Liver (tissue), 9 donors: ENCODE measurements around the gene M6PR. TPM values are rescaled to one million over a fixed set of nuclear protein-coding genes. Genes with fewer than 3 reads are reported as not detected.

ENCODE experiments used
- DNase-seq: peaks from one replicate; pipeline ENCODE4 v3.0.0-alpha.2; 2017; ENCODE audit warnings: low spot score
- H3K27ac ChIP-seq, 2 donors: one replicate each; pipeline ENCODE4 v1.7.0; 2013; ENCODE audit warnings: inconsistent platforms in 2 of 2, low read length in 2 of 2, control low read depth in 1 of 2, low read depth in 1 of 2, mild to moderate bottlenecking in 1 of 2
- H3K27me3 ChIP-seq, 4 donors: one replicate each; pipeline versions ENCODE4 v1.6.1 to v1.7.0; 2013; ENCODE audit warnings: low read length in 3 of 4, inconsistent platforms in 1 of 4, mild to moderate bottlenecking in 1 of 4, moderate library complexity in 1 of 4; ENCODE audit not compliant: control insufficient read depth in 4 of 4, insufficient read depth in 4 of 4
- H3K36me3 ChIP-seq, 4 donors: one replicate each; pipeline versions ENCODE4 v1.6.1 to v1.7.0; 2013; ENCODE audit warnings: low read length in 3 of 4, mild to moderate bottlenecking in 3 of 4, low read depth in 1 of 4, moderate library complexity in 1 of 4; ENCODE audit not compliant: control insufficient read depth in 4 of 4, insufficient read depth in 3 of 4
- H3K4me1 ChIP-seq, 4 donors: one replicate each; pipeline versions ENCODE4 v1.6.1 to v1.7.0; 2013; ENCODE audit warnings: low read length in 3 of 4, mild to moderate bottlenecking in 3 of 4, moderate library complexity in 1 of 4; ENCODE audit not compliant: control insufficient read depth in 4 of 4, insufficient read depth in 4 of 4
- H3K4me3 ChIP-seq, 3 donors: one replicate each; pipeline versions ENCODE4 v1.6.1 to v1.7.0; 2013; ENCODE audit warnings: low read length in 3 of 3, control low read depth in 1 of 3, low read depth in 1 of 3, mild to moderate bottlenecking in 1 of 3
- H3K9ac ChIP-seq, 2 donors: one replicate each; pipeline ENCODE4 v1.7.0; 2013; ENCODE audit warnings: low read length in 2 of 2, mild to moderate bottlenecking in 2 of 2, moderate library complexity in 2 of 2, control low read depth in 1 of 2, low read depth in 1 of 2
- H3K9me3 ChIP-seq, 4 donors: one replicate each; pipeline versions ENCODE4 v1.6.1 to v1.7.0; 2013; ENCODE audit warnings: low read length in 3 of 4; ENCODE audit not compliant: control insufficient read depth in 4 of 4
- CTCF ChIP-seq: fragments of 150-350 bp; IDR thresholded peaks from 2 replicates; pipeline ENCODE4 v1.5.1; 2017; ENCODE audit warnings: improper control_type of control experiment, low read depth, low read length; ENCODE audit not compliant: missing input control
- FOXA1 ChIP-seq: IDR thresholded peaks from 2 replicates; pipeline ENCODE4 v1.6.1; 2016; ENCODE audit warnings: antibody characterized with exemption
- NR2F2 ChIP-seq: IDR thresholded peaks from 2 replicates; pipeline ENCODE4 v1.6.1; 2016; ENCODE audit warnings: antibody characterized with exemption
- RAD21 ChIP-seq, 2 donors: IDR thresholded peaks; 2 replicates each; pipeline ENCODE4 v1.6.1; 2016; ENCODE audit warnings: antibody characterized with exemption in 2 of 2, mild to moderate bottlenecking in 2 of 2
- RXRA ChIP-seq, 2 donors: IDR thresholded peaks; 2 replicates each; pipeline ENCODE4 v1.6.1; 2017 to 2018; ENCODE audit warnings: antibody characterized with exemption in 2 of 2, mild to moderate bottlenecking in 1 of 2
- SP1 ChIP-seq: IDR thresholded peaks from 2 replicates; pipeline ENCODE4 v1.6.1; 2018; ENCODE audit warnings: antibody characterized with exemption, mild to moderate bottlenecking
- TAF1 ChIP-seq: conservative IDR thresholded peaks from 2 replicates; pipeline ENCODE4 v1.6.1; 2016; ENCODE audit warnings: antibody characterized with exemption, mild to moderate bottlenecking
- YY1 ChIP-seq: IDR thresholded peaks from 2 replicates; pipeline ENCODE4 v1.6.1; 2016; ENCODE audit warnings: antibody characterized with exemption, mild to moderate bottlenecking
- WGBS: extraction: QIAGEN DNeasy Blood & Tissue Kit; methylation state at CpG from one replicate; pipeline ENCODE4 v1.1.7; 2013; 5-methylcytosine and 5-hydroxymethylcytosine counted together
- polyA plus RNA-seq, 2 donors: library from polyadenylated mRNA; stranded (reverse) in 1 of 2; unstranded in 1 of 2; fragments of 200-250 nt in 1 of 2; fragments of >200 nt in 1 of 2; fragmentation: Nextera tagmentation in 1 of 2; extraction: Ambion mirVana in 1 of 2; gene quantifications; one replicate each; pipeline versions ENCODE4 v1.2.1 to v1.2.3, GENCODE V29; 2013 to 2015
- total RNA-seq, 2 donors: library from RNA; depleted of rRNA; stranded (reverse); fragments of >200 nt; gene quantifications; one replicate each; pipeline ENCODE4 v1.2.3, GENCODE V29; 2014
- TF ChIP-seq, protein P1 (sequence below): IDR thresholded peaks from 2 replicates; pipeline ENCODE4 v1.6.1; 2016; ENCODE audit warnings: antibody characterized with exemption
- TF ChIP-seq, protein P2 (sequence below): IDR thresholded peaks from 2 replicates; pipeline ENCODE4 v1.6.1; 2016; ENCODE audit warnings: antibody characterized with exemption, mild to moderate bottlenecking
- donor health status: healthy.
- donor health status: healthy.
- donor health status: healthy.
- donor health status: healthy.
- donor health status: healthy.

Gene M6PR
- total and polyA plus RNA-seq, 4 donors = 38.7 to 118 (median 46.7) TPM

- TF ChIP-seq CTCF = no peak
- TF ChIP-seq RXRA (IDR thresholded peaks at IDR 0.05) = no peak
- TF ChIP-seq, protein P1, sequence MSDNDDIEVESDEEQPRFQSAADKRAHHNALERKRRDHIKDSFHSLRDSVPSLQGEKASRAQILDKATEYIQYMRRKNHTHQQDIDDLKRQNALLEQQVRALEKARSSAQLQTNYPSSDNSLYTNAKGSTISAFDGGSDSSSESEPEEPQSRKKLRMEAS = no peak
- TF ChIP-seq TAF1 = no peak
- TF ChIP-seq FOXA1 = no peak
- TF ChIP-seq SP1 = no peak
These were observed 2.3 kb upstream of the M6PR start (continued) for GRCh38 chr12:8951744-8952143.

DNA sequence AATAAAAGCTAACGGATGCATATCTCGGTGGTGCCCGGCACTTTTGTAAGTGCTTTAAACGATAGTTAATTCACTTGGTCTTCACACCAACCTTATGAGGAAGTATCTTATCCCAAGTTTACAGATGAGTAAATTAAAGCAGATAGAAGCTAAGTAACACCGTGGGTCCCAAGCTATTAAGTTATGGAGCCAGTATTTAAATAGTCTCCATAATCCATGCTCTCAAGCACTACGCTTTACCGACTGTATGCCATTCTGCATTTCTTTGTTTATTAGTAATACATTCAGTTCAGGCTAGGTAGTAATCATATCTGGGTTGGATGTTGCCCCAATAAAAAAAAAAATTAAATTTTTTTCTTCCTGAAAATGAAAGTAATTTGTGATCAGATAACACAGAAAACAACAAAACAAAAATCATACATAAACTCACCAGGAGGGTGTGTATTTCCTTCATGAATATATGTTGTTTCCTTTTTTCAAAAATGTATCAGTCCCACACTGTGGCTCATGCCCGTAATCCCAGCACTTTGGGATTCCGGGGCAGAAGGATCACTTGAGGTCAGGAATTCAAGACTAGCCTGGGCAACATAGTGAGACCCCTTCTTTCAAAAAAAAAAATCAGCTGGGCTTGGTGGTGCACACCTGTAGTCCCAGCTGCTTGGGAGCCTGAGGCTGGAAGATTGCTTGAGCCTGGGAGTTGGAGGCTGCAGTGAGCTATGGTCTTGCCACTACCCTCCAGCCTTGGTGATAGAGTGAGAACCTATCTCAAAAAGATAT is 1.4 kb upstream of the M6PR start:
- DNase-seq = no peak
- H3K27ac ChIP-seq = peak overlapping the region in 1 of 2 donors; percentile 97

DNA sequence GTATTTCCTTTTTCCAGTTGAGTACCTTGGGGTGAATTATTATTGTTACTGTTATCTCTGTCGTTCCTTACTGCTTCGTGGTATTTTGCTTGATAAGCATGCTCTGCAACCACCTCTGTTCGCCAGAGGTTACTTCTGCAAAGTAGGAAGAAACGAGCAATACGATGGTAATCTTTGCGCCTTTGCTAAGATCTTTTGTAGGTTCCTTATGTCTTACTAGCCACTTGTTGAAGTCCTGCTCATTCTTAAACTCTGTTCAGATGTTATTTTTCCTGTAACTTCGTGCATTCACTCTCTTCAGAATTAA is 729 bp upstream of the M6PR start:
- peak overlapping the region; percentile 93 to 97 for H3K27ac ChIP-seq
- 1% methylated on average over 7 of the region's 7 CpGs for WGBS

More for the DNA sequence above, 1.4 kb upstream of the M6PR start:
- Histone ChIP-seq H3K27me3 (no peaks in the 10 kb centered on the region), H3K4me3 (peak overlapping the region; percentile 75 to 98 (median 81)), H3K4me1 (peaks cover 0 to 34% (median 26%) of the 10 kb centered on the region in 4 donors), H3K36me3 (peaks cover under 1 to 4% (median 3%) of the 10 kb centered on the region in 4 donors), H3K9ac (peak overlapping the region; percentile 49 to 69), H3K9me3 (peaks cover 2 to 12% (median 5%) of the 10 kb centered on the region in 4 donors)
- TF ChIP-seq NR2F2 = no peak
- TF ChIP-seq RAD21 (IDR thresholded peaks at IDR 0.05) = peak; percentile 27 to 29
- 39% methylated on average over 9 of the region's 9 CpGs for WGBS

More for the DNA sequence above, 729 bp upstream of the M6PR start:
- Histone ChIP-seq H3K9ac (peak overlapping the region; percentile 49 to 69), H3K4me3 (peak overlapping the region; percentile 75 to 98 (median 81)), H3K27me3 (no peaks in the 10 kb centered on the region), H3K9me3 (peaks cover 0 to 9% (median 3%) of the 10 kb centered on the region in 4 donors), H3K36me3 (peaks cover 3 to 10% (median 8%) of the 10 kb centered on the region in 4 donors), H3K4me1 (peaks cover 0 to 34% (median 26%) of the 10 kb centered on the region in 4 donors)
- TF ChIP-seq, protein P2, sequence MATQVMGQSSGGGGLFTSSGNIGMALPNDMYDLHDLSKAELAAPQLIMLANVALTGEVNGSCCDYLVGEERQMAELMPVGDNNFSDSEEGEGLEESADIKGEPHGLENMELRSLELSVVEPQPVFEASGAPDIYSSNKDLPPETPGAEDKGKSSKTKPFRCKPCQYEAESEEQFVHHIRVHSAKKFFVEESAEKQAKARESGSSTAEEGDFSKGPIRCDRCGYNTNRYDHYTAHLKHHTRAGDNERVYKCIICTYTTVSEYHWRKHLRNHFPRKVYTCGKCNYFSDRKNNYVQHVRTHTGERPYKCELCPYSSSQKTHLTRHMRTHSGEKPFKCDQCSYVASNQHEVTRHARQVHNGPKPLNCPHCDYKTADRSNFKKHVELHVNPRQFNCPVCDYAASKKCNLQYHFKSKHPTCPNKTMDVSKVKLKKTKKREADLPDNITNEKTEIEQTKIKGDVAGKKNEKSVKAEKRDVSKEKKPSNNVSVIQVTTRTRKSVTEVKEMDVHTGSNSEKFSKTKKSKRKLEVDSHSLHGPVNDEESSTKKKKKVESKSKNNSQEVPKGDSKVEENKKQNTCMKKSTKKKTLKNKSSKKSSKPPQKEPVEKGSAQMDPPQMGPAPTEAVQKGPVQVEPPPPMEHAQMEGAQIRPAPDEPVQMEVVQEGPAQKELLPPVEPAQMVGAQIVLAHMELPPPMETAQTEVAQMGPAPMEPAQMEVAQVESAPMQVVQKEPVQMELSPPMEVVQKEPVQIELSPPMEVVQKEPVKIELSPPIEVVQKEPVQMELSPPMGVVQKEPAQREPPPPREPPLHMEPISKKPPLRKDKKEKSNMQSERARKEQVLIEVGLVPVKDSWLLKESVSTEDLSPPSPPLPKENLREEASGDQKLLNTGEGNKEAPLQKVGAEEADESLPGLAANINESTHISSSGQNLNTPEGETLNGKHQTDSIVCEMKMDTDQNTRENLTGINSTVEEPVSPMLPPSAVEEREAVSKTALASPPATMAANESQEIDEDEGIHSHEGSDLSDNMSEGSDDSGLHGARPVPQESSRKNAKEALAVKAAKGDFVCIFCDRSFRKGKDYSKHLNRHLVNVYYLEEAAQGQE = peak; percentile 33
- TF ChIP-seq, protein P1 = peak; percentile 10
- TF ChIP-seq YY1 = no peak
- DNase-seq = no peak
